Dedifferentiated amniotic fluid mesenchymal stem cell (primary cell): Measurements from ENCODE around the gene TEX29.
A peak's percentile ranks its signal among the peaks of the same experiment; 100 is the strongest.

Experiments
- DNase-seq: peaks from one replicate; pipeline ENCODE4 v3.0.0-alpha.2; 2016; ENCODE audit errors: extremely low spot score

The TEX29 gene

GRCh38 chr13:111368091-111368490 is 47.6 kb downstream of the TEX29 start:
- DNase-seq = no peak

- DNase-seq = no peak
Observed at GRCh38 chr13:111370147-111370546, 49.7 kb downstream of the TEX29 start.

- peak; percentile 19 for DNase-seq
Observed at GRCh38 chr13:111370570-111371535, 50.4 kb downstream of the TEX29 start.

- no peak for DNase-seq
Observed at GRCh38 chr13:111371720-111372119, 51.3 kb downstream of the TEX29 start.

GRCh38 chr13:111372651-111373425 is 52.4 kb downstream of the TEX29 start:
- DNase-seq = no peak

- no peak for DNase-seq
Observed at GRCh38 chr13:111373486-111373885, 53.0 kb downstream of the TEX29 start.

- DNase-seq = no peak
Observed at GRCh38 chr13:111380431-111380830, 60.0 kb downstream of the TEX29 start.

- DNase-seq = no peak
Observed at GRCh38 chr13:111382411-111382810, 62.0 kb downstream of the TEX29 start.

GRCh38 chr13:111382877-111383276 is 62.4 kb downstream of the TEX29 start:
- no peak for DNase-seq

- DNase-seq = no peak
Observed at GRCh38 chr13:111383591-111384440, 63.4 kb downstream of the TEX29 start.

GRCh38 chr13:111384441-111385182 is 64.2 kb downstream of the TEX29 start:
- DNase-seq = no peak

GRCh38 chr13:111385183-111385857 is 64.9 kb downstream of the TEX29 start:
- no peak for DNase-seq

- no peak for DNase-seq
Observed at GRCh38 chr13:111387026-111387871, 66.8 kb downstream of the TEX29 start.

GRCh38 chr13:111387945-111388600 is 67.6 kb downstream of the TEX29 start:
- no peak for DNase-seq

GRCh38 chr13:111388851-111389500 is 68.5 kb downstream of the TEX29 start:
- no peak for DNase-seq

- DNase-seq = no peak
Observed at GRCh38 chr13:111389621-111390521, 69.4 kb downstream of the TEX29 start.

- no peak for DNase-seq
Observed at GRCh38 chr13:111390522-111391270, 70.3 kb downstream of the TEX29 start.
